Measurements from ENCODE around the gene PRSS36. TPM values are rescaled to one million over a fixed set of nuclear protein-coding genes. Genes with fewer than 3 reads are reported as not detected.
"Not testable (repeated sequence)": the region's sequence is repeated elsewhere in the genome, so short reads cannot be mapped to it uniquely, and the experiment has no call there.

The PRSS36 gene
- total RNA-seq, 2 donors from 2014 or later: 4.3 to 4.7 TPM

DNA sequence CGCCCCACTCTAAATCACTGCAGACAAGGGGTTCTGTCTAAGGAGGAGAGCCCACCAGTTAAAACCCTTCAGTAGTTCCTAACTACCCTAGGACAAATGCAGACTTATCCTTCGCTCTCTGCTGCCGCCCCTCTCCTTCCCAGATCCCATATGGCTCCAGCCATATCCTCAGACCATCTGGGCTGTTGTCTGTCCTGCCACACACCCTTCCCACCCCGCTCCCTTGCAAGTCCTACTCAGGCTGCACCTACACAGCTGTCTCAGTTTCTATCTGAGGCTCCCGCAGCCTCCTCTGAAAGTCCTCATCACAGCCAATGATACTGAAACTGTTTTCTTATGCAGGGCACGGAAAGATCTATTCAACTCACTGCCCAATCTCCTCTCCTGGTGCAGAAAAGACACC is 42.4 kb downstream of the PRSS36 start:
- WGBS: 94% methylated on average over 6 of the region's 6 CpGs
- TF ChIP-seq, protein P1, sequence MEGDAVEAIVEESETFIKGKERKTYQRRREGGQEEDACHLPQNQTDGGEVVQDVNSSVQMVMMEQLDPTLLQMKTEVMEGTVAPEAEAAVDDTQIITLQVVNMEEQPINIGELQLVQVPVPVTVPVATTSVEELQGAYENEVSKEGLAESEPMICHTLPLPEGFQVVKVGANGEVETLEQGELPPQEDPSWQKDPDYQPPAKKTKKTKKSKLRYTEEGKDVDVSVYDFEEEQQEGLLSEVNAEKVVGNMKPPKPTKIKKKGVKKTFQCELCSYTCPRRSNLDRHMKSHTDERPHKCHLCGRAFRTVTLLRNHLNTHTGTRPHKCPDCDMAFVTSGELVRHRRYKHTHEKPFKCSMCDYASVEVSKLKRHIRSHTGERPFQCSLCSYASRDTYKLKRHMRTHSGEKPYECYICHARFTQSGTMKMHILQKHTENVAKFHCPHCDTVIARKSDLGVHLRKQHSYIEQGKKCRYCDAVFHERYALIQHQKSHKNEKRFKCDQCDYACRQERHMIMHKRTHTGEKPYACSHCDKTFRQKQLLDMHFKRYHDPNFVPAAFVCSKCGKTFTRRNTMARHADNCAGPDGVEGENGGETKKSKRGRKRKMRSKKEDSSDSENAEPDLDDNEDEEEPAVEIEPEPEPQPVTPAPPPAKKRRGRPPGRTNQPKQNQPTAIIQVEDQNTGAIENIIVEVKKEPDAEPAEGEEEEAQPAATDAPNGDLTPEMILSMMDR (IDR thresholded peaks at IDR 0.05): no peak
- no peak for TF ChIP-seq POLR2AphosphoS5 (IDR thresholded peaks at IDR 0.05)
- no peak for TF ChIP-seq POLR2A (IDR thresholded peaks at IDR 0.05)
- no peaks in the 10 kb centered on the region for H3K27me3 ChIP-seq (replicated peaks; ENCODE audit: insufficient read depth)
- no peak overlapping the region for H3K27ac ChIP-seq
- H3K4me3 ChIP-seq: no peak overlapping the region
- intact Hi-C loops (cut with DNase I): loop anchor here (5.0 kb wide), 1 partner anchor 35 kb away; no protein-coding TSS in a partner anchor
- H3K4me1 ChIP-seq (replicated peaks): peaks cover 7% of the 10 kb centered on the region
- peaks cover 0 to 8% of the 10 kb centered on the region in 2 donors for H3K36me3 ChIP-seq
- H3K9me3 ChIP-seq: no peaks in the 10 kb centered on the region
- DNase-seq (ENCODE audit: low spot score): no peak

GRCh38 chr16:31106509-31107464 is 43.1 kb downstream of the PRSS36 start:
- no peak overlapping the region for H3K27ac ChIP-seq
- intact Hi-C loops (cut with DNase I): loop anchor here (5.0 kb wide), 1 partner anchor 36 kb away; no protein-coding TSS in a partner anchor
- H3K4me1 ChIP-seq (replicated peaks): peaks cover 7% of the 10 kb centered on the region

DNA sequence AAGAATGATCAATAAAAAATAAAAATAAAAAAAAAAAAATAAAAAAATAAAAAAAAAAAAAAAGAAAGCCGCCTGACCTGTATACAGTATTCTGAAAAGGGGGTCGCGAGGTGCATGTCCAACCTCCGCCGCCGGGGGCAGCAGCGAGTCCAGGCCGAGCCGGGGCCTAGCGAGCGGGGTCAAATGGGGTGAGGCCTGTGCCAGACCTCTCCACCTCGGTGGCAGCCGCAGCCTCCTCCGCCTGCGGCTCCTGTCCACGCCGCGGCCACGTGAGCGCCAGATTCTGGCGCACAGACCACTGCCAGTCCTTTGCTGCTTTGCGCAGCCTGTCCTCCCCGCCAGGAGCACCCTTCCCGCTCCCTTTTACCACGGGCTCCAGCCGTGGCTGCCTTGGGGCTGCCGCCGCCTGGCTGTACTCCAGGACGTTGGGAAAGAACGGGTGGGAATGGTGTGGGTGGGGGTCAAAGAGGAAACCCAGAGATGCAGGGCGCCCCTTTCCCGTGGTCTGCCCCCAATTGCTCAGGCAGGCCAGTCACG is 44.1 kb downstream of the PRSS36 start:
- Histone ChIP-seq H3K27ac (no peak overlapping the region), H3K4me1 (replicated peaks) (peaks cover 7% of the 10 kb centered on the region), H3K36me3 (peaks cover 0 to 6% of the 10 kb centered on the region in 2 donors), H3K9me3 (no peaks in the 10 kb centered on the region), H3K4me3 (no peak overlapping the region), H3K27me3 (replicated peaks; ENCODE audit: insufficient read depth) (no peaks in the 10 kb centered on the region)
- TF ChIP-seq POLR2AphosphoS5 (IDR thresholded peaks at IDR 0.05): peak; percentile 41
- TF ChIP-seq POLR2A (IDR thresholded peaks at IDR 0.05): no peak
- TF ChIP-seq, protein P1 (IDR thresholded peaks at IDR 0.05): peak; percentile 52 to 77 (median 72)
- 22% methylated on average over 33 of the region's 33 CpGs for WGBS
- DNase-seq (ENCODE audit: low spot score): peak; percentile 56
- intact Hi-C loops (cut with DNase I): loop anchor here (5.0 kb wide), 1 partner anchor 37 kb away; no protein-coding TSS in a partner anchor

More at GRCh38 chr16:31106509-31107464, 43.1 kb downstream of the PRSS36 start:
- DNase-seq (ENCODE audit: low spot score): no peak
- no peaks in the 10 kb centered on the region for H3K9me3 ChIP-seq
- TF ChIP-seq, protein P1 (IDR thresholded peaks at IDR 0.05): no peak
- TF ChIP-seq POLR2AphosphoS5 (IDR thresholded peaks at IDR 0.05): no peak
- no peak for TF ChIP-seq POLR2A (IDR thresholded peaks at IDR 0.05)
- no peaks in the 10 kb centered on the region for H3K27me3 ChIP-seq (replicated peaks; ENCODE audit: insufficient read depth)
- WGBS: 92% methylated on average over 28 of the region's 28 CpGs
- no peak overlapping the region for H3K4me3 ChIP-seq
- H3K36me3 ChIP-seq: peaks cover 0 to 8% of the 10 kb centered on the region in 2 donors

- 76% methylated on average over 13 of the region's 13 CpGs for WGBS
- DNase-seq (ENCODE audit: low spot score): not testable (repeated sequence)
These were observed 48.8 kb downstream of the PRSS36 start for GRCh38 chr16:31100876-31101641.

More at GRCh38 chr16:31100876-31101641, 48.8 kb downstream of the PRSS36 start:
- intact Hi-C loops (cut with DNase I); H3K4me3 ChIP-seq; H3K27ac ChIP-seq; H3K9me3 ChIP-seq; H3K4me1 ChIP-seq (replicated peaks); H3K36me3 ChIP-seq; H3K27me3 ChIP-seq (replicated peaks; ENCODE audit: insufficient read depth): not testable (repeated sequence)

Data from prostate gland (tissue), 2 donors.